Neural cell (in vitro differentiated cells): ENCODE results near the gene KLF2.

ENCODE experiments used
- EP300 ChIP-seq: fragments of 450-650 bp; conservative IDR thresholded peaks from 2 replicates; pipeline ENCODE4 v1.6.1; 2014; ENCODE audit warnings: antibody characterized with exemption, mild to moderate bottlenecking, moderate library complexity; ENCODE audit not compliant: poor library complexity, severe bottlenecking
- EZH2 ChIP-seq: fragments of 200-600, 300-800 bp; shearing (Covaris generic), sonication (generic); IDR thresholded peaks from 2 replicates; pipeline ENCODE4 v1.6.1; 2014; ENCODE audit warnings: antibody characterized with exemption, low read length, borderline replicate concordance, mild to moderate bottlenecking; ENCODE audit not compliant: insufficient read depth, poor library complexity, severe bottlenecking
- POLR2AphosphoS5 ChIP-seq: IDR thresholded peaks from 2 replicates; pipeline ENCODE4 v1.6.1; 2012
- RAD21 ChIP-seq: fragments of 450-650 bp; conservative IDR thresholded peaks from 2 replicates; pipeline ENCODE4 v1.6.1; 2014; ENCODE audit warnings: antibody characterized with exemption, mild to moderate bottlenecking, moderate library complexity
- SMC3 ChIP-seq: fragments of 450-650 bp; conservative IDR thresholded peaks from 2 replicates; pipeline ENCODE4 v1.6.1; 2014; ENCODE audit warnings: antibody characterized with exemption, mild to moderate bottlenecking, moderate library complexity; ENCODE audit not compliant: poor library complexity
- TAF1 ChIP-seq: IDR thresholded peaks from 2 replicates; pipeline ENCODE4 v1.6.1; 2012; ENCODE audit warnings: low read depth
- TF ChIP-seq, protein P1 (sequence below): fragments of 450-650 bp; IDR thresholded peaks from 2 replicates; pipeline ENCODE4 v1.5.1; 2014; ENCODE audit warnings: antibody characterized with exemption, mild to moderate bottlenecking, moderate library complexity; ENCODE audit not compliant: poor library complexity, severe bottlenecking
- TF ChIP-seq, protein P2 (sequence below): IDR thresholded peaks from 2 replicates; pipeline ENCODE4 v1.6.1; 2012; ENCODE audit warnings: borderline replicate concordance

DNA sequence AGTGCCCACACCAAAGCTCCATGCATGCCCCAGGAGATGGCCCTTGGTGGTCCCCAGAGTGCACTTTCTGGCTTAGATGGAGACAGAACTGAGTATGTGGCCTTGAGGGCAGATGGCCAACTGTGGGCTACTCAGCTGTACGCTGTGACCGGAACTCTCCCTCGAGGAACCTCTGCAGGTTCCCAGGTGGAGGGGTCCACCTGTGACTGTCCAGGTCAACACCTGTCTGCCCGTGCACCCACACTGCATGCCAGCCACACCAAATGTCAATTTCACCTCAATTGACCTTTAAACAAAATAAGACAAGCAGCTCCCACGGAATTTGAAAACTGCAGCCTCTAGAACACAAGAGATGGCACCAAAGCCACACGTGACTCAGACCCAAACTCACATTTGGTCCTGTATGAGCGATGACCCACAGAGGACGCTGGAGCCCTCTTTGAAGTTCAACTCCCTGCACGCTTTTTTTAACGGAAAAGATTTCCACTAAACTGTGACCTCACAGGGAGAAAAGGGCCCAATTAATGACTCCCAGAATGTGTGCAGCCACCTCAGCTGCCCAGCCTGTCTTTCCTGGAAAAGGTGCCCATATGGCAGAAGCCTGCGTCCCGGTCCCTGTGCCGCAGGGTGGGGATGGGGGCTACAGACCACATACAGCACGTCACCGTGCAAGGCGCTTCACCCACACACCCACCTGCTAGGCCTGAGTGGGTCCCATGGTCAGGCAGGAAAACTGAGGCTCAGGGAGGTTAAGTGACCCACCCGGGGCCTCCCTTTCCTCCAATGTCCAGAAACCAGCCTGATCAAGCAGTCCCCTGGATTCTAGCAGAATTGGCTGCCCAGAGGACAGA, 47.7 kb downstream of the KLF2 start:
- TF ChIP-seq, protein P1, sequence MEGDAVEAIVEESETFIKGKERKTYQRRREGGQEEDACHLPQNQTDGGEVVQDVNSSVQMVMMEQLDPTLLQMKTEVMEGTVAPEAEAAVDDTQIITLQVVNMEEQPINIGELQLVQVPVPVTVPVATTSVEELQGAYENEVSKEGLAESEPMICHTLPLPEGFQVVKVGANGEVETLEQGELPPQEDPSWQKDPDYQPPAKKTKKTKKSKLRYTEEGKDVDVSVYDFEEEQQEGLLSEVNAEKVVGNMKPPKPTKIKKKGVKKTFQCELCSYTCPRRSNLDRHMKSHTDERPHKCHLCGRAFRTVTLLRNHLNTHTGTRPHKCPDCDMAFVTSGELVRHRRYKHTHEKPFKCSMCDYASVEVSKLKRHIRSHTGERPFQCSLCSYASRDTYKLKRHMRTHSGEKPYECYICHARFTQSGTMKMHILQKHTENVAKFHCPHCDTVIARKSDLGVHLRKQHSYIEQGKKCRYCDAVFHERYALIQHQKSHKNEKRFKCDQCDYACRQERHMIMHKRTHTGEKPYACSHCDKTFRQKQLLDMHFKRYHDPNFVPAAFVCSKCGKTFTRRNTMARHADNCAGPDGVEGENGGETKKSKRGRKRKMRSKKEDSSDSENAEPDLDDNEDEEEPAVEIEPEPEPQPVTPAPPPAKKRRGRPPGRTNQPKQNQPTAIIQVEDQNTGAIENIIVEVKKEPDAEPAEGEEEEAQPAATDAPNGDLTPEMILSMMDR = no peak
- TF ChIP-seq POLR2AphosphoS5 (no peak), EZH2 (no peak), SMC3 (no peak), RAD21 (no peak), TAF1 (no peak), EP300 (no peak)
- TF ChIP-seq, protein P2, sequence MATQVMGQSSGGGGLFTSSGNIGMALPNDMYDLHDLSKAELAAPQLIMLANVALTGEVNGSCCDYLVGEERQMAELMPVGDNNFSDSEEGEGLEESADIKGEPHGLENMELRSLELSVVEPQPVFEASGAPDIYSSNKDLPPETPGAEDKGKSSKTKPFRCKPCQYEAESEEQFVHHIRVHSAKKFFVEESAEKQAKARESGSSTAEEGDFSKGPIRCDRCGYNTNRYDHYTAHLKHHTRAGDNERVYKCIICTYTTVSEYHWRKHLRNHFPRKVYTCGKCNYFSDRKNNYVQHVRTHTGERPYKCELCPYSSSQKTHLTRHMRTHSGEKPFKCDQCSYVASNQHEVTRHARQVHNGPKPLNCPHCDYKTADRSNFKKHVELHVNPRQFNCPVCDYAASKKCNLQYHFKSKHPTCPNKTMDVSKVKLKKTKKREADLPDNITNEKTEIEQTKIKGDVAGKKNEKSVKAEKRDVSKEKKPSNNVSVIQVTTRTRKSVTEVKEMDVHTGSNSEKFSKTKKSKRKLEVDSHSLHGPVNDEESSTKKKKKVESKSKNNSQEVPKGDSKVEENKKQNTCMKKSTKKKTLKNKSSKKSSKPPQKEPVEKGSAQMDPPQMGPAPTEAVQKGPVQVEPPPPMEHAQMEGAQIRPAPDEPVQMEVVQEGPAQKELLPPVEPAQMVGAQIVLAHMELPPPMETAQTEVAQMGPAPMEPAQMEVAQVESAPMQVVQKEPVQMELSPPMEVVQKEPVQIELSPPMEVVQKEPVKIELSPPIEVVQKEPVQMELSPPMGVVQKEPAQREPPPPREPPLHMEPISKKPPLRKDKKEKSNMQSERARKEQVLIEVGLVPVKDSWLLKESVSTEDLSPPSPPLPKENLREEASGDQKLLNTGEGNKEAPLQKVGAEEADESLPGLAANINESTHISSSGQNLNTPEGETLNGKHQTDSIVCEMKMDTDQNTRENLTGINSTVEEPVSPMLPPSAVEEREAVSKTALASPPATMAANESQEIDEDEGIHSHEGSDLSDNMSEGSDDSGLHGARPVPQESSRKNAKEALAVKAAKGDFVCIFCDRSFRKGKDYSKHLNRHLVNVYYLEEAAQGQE = no peak
